Fibroblast of gingiva (primary cell): ENCODE data around the gene CHI3L2.

Experiments
- DNase-seq: peaks from one replicate; pipeline ENCODE4 v3.0.0-alpha.2; 2011; ENCODE audit warnings: low read depth

CHI3L2 gene

DNA sequence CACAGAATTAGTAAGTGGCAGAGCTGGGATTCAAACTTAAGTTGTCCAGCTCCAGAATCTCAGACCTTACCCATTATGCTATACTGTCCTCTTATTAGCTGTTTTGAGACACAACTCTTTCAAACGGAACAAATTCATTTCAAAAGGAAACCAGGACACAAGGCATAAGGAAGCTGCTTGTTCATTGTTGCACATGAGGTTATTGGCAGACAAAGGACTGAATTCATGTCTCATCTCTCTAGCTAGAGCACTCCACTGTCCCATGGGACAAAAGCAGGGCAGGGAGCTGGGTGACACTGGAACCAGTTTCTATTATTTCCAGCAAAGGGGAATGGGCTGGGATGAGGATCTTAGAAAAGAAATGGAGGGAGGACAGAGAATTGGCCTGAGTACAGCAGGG lies 26.4 kb downstream of the CHI3L2 start:
- DNase-seq, result no peak

DNA sequence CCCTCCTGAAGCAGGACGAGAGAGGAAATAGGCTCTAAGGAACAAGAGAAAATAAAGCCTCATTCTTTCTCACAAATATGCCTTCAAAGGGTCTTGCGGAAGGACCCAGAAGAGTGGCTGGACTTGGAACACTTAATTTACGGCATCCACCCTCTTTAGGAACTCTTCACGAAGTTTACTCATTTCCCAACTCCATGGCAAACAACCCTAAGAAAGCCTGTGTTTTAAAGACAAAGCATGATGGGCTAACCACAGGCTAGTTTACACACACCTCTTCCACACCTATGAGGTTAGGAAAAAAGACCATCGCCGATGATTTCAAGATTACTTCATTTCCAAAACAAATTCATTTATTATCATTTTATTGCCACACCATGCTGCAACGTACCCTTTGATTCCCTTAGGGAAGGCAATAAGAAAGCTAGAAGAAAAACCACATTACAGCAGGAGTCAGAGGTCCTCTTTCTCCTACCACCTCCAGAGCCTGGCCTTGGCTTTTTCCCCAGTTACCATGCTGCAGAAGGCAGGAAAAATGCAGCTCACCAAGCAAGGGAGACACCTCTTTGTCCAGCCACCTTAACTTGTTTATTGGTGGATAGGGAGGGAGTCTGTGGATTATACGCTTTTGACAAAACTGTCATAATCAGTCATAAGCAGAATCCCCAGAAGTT lies 29.6 kb downstream of the CHI3L2 start:
- no peak for DNase-seq

- no peak for DNase-seq
These were observed 40.4 kb downstream of the CHI3L2 start for GRCh38 chr1:111267801-111268508.

GRCh38 chr1:111269825-111270406 lies 42.4 kb downstream of the CHI3L2 start:
- no peak for DNase-seq

- no peak for DNase-seq
These were observed 43.4 kb downstream of the CHI3L2 start for GRCh38 chr1:111270771-111271463.

DNA sequence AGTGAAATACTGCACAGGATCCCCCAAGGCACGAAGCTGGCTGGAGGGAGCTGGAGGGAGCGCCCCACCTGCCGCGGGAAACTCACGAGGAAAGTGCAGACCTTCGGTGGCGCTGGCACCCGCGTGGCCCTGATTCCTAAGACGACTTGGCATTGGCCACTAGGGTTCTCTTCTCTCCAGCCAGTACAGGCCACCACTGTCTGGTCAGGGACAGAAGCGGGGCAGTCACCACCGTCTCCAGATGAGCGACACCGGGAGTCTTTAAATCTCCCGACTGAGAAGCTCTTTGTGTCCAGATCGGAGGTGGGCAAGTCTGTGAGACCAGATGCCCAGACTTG lies 43.9 kb downstream of the CHI3L2 start:
- DNase-seq, result no peak

DNA sequence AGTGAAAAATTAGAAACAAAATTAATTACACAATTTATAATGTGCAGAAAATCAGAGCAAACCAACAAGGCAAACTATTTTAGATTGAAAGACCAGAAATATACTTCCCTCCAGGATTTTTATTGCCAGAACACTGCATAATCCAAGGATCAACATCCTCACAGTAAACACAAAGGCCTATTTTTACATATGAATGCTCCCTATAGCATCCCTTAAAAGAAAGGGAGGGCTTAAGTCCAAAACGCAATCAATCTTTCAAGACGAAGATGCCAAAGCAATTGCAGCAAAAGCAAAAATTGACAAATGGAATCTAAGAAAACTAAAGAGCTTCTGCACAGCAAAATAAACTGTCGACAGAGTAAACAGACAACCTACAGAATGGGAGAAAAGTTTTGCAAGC lies 44.6 kb downstream of the CHI3L2 start:
- DNase-seq, result no peak

DNA sequence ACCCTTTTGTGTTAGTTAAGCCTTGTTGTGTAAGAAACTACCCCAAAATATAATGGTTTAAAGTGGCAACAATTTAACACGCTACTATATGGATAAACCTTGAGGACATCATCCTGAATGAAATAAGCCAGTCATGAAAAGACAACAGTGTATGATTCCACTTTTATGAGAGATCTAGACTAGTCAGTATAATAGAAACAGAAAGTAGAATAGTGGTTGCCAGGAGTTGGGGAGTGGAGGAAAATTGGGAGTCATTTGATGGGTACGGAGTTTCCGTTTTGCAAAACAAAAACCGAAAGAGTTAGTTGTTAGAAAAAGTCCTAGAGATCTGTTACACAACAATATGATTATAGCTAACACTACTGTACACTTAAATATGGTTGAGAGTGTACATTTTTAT lies 47.1 kb downstream of the CHI3L2 start:
- DNase-seq, result peak; percentile 17

GRCh38 chr1:111275079-111275478 lies 47.6 kb downstream of the CHI3L2 start:
- DNase-seq, result peak; percentile 94

GRCh38 chr1:111275780-111276433 lies 48.4 kb downstream of the CHI3L2 start:
- no peak for DNase-seq

GRCh38 chr1:111279144-111279543 lies 51.6 kb downstream of the CHI3L2 start:
- no peak for DNase-seq

DNA sequence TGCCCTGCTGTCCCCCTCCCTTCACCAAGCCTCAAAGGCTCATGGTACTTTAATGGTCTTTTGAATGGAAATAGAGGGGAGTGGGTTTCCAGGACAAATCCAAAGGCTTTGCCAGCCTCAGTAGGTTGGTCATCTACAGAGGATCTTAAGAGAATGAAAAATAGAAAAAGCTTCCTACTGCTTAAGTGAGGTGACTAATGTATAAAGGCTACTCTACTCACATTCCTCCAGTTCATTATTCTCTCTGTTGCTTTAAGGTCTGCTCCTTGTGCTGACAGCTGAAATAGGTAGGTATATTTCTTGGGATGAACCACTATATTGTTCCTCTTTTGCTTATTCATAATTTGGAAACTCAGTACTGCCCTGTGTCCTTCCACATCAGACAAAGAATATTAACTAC lies 52.8 kb downstream of the CHI3L2 start:
- no peak for DNase-seq

DNA sequence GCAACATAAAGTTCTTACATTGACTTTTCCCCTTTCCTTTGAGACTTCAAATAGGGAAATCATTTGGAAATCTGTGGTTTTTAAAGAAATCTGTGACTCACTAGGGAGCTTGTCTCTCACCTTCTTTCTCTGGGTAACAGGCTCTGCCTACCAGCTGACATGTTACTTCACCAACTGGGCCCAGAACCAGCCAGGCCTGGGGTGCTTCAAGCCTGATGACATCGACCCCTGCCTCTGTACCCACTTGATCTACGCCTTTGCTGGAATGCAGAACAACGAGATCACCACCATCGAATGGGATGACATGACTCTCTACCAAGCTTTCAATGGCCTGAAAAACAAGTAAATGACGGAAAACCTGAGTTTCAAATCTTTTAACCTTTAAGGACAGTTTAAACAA lies 53.9 kb downstream of the CHI3L2 start:
- no peak for DNase-seq

GRCh38 chr1:111283838-111284237 lies 56.3 kb downstream of the CHI3L2 start:
- DNase-seq, result no peak

- DNase-seq, result no peak
These were observed 58.4 kb downstream of the CHI3L2 start for GRCh38 chr1:111285879-111286278.

GRCh38 chr1:111286912-111287311 lies 59.4 kb downstream of the CHI3L2 start:
- DNase-seq, result no peak

- no peak for DNase-seq
These were observed 61.9 kb downstream of the CHI3L2 start for GRCh38 chr1:111289371-111289770.

DNA sequence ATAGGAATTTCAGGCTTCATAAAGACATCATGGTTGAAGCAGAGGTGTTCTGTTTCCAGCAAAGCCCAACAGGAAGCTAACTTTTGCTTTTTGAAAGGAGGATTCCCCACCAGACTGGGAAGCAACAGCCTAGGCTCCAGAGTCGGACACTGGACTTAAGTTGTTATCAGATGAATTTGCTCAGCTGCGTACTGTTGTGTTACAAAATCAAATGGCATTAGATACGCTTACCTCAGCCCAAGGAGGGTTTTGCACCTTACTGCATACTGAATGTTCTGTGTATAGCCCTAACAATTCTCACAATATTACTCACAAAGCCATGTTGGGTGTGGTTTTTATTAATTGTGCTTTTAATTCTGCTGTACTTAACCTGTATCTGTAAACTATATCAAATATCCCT lies 62.6 kb downstream of the CHI3L2 start:
- no peak for DNase-seq

- DNase-seq, result no peak
These were observed 63.1 kb downstream of the CHI3L2 start, which contains the start of gene CHIA for GRCh38 chr1:111290630-111291029. Gene CHIA (plus strand): TSS chr1:111290851. CDS start chr1:111310468, 19,617 bp downstream.
